IMR-90 (cell line): ENCODE measurements around the gene UBAC1.

Experiments
- BHLHE40 ChIP-seq: fragments of 150-350 bp; IDR thresholded peaks from 2 replicates; pipeline ENCODE4 v1.6.1; 2016; ENCODE audit warnings: mild to moderate bottlenecking, low read depth, low read length
- CEBPB ChIP-seq: IDR thresholded peaks from 2 replicates; pipeline ENCODE4 v1.6.1; 2012; ENCODE audit warnings: low read depth, low read length, improper control_type of control experiment
- CTCF ChIP-seq: conservative IDR thresholded peaks from 2 replicates; pipeline ENCODE4 v1.5.1; 2012; ENCODE audit warnings: mild to moderate bottlenecking, low read depth, low read length, improper control_type of control experiment
- MAFK ChIP-seq: IDR thresholded peaks from 2 replicates; pipeline ENCODE4 v1.6.1; 2012; ENCODE audit warnings: low read depth, low read length, improper control_type of control experiment
- MXI1 ChIP-seq: IDR thresholded peaks from 2 replicates; pipeline ENCODE4 v1.6.1; 2012; ENCODE audit warnings: low read depth, mild to moderate bottlenecking, low read length, moderate library complexity, borderline replicate concordance
- POLR2A ChIP-seq: IDR thresholded peaks from 2 replicates; pipeline ENCODE4 v1.6.1; 2012; ENCODE audit warnings: mild to moderate bottlenecking, low read depth, low read length

- TF ChIP-seq CEBPB (no peak), POLR2A (no peak), CTCF (no peak), MXI1 (no peak), BHLHE40 (no peak), MAFK (no peak)
Measured at GRCh38 chr9:135888126-135888765, 72.9 kb downstream of the UBAC1 start.
